Measurements from ENCODE around the gene MSI2. TPM values are rescaled to one million over a fixed set of nuclear protein-coding genes. Genes with fewer than 3 reads are reported as not detected.

MSI2 gene
- total RNA-seq, 1 experiment from 2014 or later, result 13.8 TPM

DNA sequence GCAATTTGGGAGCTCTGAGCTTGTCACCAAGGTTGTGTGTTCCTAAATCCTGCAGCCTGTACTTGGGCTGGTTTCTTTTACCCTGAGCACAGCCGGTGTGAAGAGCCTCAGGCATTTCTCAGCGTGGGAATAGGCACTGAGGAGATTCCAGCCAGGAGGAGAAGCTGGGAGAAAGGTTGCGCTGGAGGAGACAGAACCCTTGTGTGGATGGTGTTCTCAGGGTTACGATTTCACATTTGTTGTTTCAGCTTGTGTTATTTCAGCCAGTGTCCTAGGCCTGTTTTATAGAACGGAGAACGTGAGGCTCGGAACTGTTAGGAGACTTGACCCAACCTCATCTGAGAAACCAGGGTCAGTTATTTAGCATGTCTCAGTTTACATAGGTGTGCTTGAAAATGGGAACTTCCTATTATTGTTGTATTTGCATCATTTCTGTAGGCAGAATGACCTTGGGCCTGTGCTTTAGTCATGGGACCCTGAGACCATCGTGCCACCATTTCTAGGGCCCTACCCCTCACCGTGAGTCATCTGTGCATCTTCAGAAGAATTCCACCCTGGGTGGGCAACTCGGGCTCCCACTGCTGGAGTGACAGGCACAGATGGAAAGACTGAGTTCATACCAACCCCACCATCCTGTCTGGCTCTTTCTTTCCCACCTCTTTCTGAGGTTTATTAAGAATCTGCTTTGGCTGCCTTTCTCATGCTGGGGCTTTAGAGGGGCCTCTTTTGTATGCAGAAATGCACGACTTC, 134.9 kb downstream of the MSI2 start:
- no peak for DNase-seq (ENCODE audit: low read depth)

DNA sequence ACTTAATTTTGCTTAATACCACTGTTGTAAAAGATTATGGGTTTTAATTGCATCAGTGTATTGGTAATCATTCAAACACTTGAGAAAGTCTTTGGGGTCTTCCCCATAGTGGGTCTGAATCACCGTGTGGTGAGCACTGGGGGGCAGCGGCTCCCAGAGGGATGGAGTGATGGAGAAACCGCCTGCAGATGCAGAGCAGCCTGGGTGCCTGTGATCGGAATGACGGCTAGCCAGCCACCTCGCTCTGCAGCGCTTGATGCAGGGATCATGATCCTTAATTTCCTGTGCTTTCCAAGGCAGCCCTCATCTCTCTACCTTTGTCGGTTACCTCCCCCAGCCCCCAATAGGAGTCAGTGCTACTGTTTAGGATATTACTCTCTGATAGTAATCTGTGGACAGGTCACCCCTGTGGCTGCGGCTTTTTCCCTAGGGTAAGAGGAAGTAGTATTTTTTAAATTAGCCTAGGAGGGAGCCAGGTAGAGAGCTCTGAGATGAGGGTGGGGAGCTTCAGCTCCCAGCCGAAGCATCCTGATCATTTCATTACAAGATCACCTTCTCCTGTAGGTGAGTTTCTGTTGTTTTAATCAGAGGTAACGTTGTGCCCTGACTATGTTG, 135.6 kb downstream of the MSI2 start:
- DNase-seq (ENCODE audit: low read depth), result no peak

DNA sequence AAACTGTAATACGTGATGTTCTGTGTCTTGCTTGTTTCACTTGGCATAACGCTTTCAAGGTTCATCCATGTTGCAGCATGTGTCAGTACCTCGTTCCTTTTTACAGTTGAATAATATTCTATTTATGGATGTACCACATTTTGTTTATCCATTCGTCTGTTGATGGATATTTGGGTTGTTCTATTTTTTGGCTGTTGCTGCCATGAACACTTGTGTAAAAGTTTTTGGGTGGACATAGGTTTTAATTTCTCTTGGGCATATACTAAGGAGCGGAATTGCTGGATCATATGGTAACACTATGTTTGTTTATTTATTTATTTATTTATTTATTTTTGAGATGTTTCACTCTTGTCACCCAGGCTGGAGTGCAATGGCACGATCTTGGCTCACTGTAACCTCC, 137.0 kb downstream of the MSI2 start:
- DNase-seq (ENCODE audit: low read depth), result no peak

DNA sequence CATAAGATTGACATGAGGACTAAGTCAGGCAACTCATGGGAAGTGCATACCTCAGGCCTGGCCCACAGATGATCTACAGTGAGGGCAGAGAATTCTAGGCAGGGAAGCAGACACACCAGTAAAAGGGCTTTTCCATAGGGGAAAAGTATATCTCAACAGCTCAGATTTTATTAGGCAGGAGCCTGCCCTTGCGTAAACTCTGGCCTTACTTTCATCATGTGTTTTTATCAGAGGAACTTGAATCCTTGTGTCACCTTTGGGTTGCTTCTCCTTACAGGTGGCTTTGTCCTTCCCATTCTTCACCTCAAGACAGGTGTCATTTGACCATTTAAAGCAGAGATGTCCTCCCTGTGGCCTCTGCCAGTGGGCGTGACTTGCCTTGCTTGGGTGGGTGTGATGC, 138.1 kb downstream of the MSI2 start:
- no peak for DNase-seq (ENCODE audit: low read depth)

DNA sequence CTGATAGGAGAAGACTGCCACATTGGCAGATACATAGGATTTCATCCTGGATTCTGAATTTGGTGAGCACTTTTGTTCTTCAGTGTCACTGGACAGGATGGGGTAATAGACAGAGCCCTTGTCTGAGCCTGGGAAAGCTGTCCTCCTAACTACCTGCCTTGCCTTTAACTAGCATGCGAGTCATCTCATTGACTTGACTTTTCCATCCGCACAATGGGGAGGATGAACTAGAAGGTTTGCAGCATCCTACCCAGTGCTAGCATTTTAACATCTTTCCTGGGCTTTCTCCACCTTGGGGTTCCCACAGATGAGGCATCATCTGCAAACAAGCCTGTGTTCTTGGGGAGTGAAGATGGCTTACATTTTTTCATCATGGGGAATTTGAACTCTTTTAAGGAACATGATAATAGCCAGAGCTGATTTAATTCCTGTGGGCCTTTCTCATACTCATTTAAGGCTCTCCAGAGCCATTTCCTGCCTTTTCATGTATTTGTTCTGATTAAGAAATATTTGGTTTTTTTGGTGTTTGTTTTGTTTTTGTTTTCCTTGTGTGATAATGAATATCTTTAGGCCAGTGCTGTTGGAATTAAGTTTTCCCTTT, 139.5 kb downstream of the MSI2 start:
- no peak for DNase-seq (ENCODE audit: low read depth)

DNA sequence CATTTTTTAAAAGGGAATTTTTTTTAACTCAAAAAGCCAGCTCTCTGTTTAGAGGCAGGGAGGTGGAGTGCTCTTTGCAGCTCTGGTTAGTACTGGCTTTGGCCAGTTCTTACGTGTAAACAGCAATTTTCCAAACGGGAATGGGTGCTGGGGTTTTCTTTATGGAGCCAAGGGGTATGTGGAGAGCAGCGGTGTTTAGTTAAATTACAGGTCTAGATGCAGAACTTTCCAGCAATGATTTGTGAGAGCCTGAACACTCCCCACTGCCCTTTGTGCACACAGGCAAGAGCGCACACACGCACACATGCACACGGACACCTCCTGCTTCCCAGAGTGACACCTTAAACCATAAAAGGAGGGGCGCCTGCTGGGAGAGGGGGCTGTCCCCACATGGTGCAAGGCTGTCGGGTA, 140.2 kb downstream of the MSI2 start:
- DNase-seq (ENCODE audit: low read depth), result no peak

DNA sequence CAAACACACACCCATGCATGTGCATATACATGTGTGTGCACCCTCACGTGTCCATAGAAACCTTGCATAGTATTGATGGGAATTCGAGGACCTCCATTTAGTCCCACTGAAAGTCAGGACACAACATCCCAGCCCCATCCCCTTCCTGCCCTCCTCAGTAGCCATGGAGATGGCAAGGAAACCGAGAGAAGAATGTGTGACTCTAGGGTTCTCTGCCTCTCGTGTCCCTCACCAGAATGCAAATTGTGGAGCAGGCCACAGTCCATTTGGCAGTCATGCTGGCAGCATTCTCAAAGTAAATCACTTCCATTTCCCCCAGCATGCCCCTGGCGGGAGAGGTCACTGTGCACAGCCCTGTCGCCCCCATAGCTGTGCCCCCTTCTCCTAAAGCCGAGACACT, 141.1 kb downstream of the MSI2 start:
- DNase-seq (ENCODE audit: low read depth), result no peak

DNA sequence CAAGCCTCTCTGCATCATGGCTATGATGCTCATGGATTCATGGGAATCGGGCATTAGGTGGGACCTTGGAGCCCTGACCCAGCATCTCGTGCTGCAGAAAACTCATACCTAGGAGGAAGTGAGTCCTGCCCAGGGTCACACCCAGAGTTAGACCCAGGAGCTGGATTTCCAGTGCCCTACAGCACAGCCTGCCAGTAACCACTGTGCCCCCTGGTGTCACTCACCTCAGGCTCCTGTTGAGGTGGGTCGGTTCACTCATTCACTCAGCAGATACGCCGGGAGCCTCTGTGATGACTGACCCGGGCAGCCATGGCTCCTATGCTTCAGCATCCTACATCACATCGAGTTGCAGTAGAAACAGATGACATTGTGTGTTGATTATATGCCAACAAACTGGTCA, 143.4 kb downstream of the MSI2 start:
- no peak for DNase-seq (ENCODE audit: low read depth)

DNA sequence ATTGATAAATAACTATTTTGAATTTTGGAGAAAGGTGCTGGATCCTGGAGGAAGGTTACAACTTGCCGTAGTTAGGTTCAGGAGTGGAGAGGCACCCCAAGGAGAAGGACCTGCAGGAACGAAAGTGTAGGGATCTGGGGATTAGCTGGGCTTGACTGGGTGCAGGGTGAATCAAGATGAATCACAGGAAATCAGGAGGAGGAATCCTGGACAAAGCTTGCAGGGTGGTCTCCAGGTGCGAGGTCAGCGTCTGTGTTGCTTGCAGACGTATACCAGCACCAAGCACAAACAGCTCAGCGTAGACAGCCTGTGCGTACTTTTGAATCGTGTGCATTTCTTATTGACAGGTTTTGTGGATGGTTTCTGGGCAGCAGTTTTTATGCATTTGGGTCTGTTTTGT, 144.3 kb downstream of the MSI2 start:
- DNase-seq (ENCODE audit: low read depth), result peak; percentile 21

DNA sequence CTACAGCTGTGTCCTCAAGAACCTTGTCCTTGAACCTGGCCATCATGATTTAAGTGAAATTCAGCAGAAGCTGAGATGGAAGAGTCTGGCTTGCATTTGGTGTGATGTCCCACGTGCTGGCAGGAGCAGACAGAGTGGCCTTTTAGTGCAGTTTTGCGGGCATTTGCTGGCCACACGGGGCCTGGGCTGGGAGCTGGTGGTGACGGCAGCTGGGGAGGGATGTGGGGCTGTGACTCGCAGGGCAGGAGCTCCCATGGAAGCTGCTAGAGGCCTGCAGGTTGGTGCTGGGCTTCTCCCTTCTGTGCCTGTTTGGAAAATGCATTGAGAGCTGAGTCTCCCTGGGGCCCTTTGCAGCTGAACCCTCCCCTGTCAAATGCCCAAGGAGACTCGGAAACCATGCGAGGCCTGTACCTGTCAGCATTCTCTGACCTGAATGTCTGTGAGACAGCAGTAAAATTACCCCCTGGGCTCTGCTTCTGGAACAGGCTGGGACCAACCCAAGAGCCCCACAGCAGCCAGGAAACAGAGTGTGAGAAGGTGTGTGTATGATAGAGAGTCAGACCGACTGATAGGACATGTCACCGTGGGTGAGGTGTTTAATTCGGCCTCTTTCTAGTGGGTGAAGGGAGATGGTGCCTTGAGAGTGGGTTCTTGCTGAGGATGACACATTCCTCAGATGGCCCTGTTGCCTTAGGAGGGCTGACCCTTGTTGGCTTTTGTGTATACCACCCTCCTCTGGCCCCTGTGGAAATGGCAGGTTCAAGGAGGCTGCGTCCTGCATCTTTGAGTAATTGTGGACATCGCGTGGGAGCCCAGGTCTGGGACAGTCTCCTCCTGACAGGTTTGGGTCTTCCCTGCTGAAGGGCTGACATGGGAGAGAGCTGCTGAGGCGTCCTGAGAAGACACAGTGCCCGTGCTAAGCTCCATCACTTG, 145.5 kb downstream of the MSI2 start:
- DNase-seq (ENCODE audit: low read depth), result no peak

DNA sequence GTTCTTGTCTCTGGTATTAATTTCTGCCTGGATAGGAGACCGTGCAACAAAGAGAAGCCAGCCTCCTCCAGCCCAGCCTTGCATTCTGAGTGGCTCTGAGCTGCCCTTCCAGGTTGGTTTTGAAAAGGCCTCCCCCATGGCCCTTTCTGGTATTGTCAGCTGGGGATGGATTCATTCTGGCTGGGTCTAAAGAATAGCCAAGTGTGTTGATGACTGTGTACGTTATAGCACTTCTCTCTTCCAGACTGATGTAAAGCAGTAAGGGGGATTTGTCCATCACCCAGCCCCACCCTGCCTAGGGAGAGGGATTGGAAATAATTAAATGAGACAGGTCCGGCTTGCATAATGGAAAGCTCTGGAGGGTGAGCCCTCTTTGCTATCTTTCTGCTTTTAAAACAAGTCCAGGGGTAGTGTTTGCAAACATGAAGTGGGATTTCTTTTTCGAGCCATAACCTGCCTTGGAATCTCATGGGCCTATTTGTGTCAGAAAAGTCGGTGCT, 146.4 kb downstream of the MSI2 start:
- no peak for DNase-seq (ENCODE audit: low read depth)

DNA sequence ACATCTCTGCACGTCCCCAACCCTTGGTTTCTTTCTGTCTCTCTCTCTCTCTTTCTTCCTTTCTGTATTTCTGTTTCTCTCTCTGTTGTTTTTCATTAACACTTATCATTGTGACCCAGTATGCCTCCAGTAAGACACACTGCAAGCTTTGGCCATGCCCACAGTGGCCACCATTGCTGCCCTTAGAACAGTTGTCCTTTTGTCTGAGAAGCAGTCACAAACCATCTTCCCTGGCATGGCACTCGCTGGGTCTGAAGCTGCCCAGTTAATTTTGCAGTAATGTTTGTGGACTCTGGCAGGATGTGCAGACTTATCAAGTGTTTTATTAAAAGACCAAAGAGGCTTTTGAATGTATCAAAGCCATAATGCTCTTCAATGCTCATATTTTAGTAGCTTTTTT, 146.9 kb downstream of the MSI2 start:
- DNase-seq (ENCODE audit: low read depth), result no peak

DNA sequence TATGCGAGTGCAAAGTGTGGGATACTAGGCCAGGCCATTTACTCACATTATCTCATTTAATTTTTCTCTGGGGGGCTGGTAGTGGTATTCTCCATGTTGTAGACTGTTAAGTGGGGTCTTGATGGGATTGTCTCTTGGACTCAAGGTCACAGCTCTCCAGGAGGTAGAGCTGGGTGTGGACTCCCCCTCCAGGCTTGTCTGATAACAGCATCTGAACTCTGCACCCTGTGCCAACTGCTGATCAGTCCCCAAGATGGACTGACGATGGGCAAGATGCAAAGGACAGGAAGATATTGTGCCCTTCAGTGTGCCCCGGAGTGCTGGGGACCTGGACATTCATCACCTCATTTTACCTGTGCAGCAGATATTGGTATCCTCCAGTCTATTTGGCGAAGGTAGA, 147.8 kb downstream of the MSI2 start:
- no peak for DNase-seq (ENCODE audit: low read depth)

DNA sequence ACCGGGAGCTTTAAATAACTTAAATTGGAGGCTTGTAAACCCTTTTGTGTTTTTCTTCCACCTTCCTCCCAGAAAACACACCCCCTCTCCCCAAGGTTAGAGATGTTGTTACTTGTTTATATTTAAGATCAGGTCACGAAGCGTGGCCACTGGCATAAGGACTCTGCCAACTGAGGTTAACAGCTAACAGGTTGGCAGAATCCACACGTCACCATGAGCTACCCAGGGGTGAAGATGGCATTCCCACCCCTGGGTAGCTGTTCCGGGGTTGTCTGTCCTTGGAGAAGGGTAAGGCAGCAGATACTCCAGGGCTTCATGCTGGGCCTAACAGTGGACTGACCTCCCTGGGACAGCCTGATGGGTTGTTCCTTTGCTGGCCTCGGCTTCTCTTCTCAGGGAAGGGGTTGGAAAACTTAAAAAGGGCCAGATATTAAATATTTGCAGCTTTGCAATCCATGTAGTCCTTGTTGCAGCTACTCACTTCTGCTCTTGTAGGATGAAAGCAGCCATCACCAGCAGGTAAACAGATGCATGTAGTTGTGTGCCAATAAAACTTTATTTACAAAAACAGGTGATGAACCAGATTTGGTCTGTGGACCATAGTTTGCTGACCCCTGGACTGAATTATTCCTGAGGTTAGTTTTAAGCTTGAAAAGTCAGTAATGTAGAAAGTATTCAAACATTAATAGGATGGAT, 148.6 kb downstream of the MSI2 start:
- no peak for DNase-seq (ENCODE audit: low read depth)

DNA sequence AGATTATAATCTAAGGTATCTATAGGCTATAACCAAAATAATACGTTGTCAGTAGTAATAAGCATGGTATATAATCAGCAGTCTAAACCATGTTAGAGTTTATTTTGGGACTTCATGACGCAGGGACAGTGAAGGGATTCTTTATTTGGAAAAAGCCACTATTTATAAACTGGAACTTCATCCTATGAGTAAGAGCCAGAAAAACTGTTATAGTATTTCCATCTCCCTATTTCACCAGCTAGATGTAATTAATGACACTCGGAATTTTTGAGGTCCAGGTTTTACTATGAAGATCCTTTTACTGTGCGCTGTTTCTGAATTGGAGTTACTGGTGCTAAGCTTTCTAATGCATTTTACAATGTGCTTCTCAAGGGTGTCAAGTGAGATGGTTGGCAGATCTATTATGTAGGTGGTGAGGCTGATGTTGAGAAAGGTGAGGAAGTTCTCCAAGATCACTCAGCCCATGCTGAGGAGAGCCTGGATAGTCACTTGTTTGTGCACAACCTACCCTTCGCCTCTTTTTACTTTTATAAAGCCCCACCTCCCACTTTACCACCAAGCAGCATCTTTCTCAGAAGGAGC, 149.3 kb downstream of the MSI2 start:
- DNase-seq (ENCODE audit: low read depth), result no peak

DNA sequence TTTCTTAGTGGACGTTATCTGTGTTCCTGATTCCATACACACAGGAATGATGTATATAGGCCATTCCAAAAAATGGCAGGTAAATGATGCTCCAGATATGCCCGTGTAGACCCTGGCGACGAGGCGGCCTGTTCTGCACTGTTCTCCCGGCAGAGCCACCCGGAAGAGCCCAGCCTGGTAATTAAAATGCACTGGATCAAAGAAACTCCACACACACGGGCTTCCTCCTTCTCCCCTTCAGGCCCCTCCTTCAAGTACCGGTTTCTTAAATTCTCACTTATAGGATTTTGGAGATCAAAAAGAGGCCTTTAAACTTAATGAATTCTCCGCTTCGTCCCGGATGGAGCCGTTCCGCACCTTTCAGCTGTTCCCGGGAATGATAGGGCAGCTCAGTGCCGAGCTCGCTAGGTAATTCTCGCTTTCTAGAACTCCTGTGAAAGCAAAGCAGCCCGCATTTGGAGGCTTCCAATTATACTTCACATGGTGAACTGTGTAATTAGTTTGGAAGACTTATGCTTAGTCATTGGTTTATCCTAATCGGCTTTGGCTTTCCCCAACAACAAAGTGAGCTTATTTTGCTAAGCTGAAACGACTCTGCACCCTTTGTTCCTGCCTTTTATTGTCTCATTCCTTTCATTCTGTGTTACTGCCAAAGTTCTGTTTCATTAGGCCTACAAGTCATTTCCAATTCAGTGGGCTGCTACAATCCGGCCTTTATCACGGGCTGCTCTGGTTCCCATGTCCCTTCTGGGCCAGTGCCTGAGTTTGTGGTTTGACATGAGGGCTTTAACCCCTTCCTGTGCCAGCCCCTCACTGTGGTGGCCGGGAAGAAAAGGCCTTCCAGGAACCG, 150.0 kb downstream of the MSI2 start:
- DNase-seq (ENCODE audit: low read depth), result peak; percentile 58

DNA sequence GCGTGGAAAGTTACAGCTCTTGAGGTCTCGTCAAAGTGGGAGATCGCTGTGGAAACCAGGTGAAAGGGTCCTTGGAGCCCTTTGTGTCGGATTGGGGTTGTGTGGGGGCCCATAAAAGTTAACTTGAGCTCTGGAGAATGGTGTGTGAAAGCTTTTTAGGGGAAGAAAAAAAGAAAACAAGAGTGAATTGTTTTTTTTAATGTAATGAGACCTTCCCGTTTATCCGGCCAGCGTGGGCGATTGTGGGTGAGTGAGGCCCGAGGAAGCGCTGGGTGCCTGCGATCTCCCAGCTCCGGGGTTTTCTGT, 150.6 kb downstream of the MSI2 start:
- DNase-seq (ENCODE audit: low read depth), result no peak

DNA sequence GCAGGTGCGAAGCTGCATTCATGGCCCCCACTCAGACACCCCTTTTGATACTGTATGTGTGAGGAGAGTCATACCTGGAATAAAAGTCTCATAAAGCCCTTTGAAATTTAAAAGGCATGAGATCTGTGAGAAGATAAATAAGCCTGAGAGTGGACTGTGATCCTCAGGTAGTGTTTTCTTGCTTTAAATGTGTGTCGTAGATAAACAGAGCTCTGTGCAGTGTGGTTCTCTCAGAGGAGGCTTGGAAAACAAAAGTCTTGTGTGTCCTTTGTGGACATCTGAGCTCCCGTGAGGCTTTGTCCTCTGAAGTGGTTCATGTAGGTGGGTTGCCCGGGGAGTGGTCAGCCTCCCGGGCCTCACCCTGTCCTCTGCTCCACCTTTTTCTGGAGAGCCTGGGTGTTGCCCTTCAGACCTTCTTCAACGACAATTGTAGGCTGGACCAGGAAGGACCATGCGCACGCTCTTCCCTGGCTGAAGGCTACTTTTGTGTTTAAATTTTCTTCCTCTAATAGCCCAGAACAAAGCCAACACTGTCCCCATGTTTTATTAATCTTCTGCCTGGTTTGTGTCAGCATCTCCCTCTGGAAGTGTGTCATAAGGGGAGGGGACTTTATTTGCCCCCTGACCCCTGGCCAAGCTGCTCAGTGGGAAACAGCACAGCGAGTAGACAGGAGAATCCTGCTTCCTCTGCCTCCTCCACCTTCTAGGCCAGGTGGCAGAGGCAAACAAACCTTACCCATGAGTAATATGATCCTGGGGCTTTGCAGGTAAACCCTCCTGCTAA, 151.2 kb downstream of the MSI2 start:
- no peak for DNase-seq (ENCODE audit: low read depth)

DNA sequence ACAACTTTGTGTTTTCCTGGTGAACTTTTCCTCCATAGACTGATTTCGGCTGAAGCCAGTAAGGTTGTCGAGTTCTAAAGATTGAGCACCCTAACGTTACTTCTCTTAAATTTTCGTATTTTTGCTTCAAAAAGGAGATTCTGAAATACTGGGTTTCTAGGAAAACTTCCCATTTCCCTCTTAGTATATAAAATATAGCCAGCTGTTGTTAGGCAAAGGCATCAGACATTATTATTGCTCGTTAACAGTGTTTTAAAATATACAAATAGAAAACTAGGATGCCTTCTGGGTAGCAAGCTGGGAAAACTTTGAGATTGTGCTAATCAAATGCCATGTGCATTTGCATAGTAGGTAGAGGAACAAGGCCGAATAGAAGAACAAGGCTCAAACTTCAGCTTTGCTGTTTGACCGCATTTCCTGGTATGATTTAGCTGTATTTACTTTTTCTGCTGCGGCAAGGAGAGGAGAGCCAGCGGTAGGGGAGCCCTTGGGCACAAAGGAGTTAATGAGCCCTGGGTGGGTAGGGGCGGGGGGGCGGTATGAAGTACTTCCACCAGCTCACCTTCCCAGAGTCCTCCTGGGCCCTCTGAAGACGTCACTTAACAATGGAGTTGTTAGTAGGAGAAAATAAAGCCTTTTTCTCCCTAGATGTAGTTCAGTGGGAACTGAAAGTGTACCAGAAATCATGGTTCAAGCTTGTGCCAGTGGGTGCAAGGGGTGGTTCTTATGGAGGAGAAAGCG, 151.9 kb downstream of the MSI2 start:
- DNase-seq (ENCODE audit: low read depth), result peak; percentile 4
